HG03196 (cell line): ENCODE measurements around the gene GBGT1.
"Not testable (repeated sequence)": the region's sequence is repeated elsewhere in the genome, so short reads cannot be mapped to it uniquely, and the experiment has no call there.

Source experiments
- ATAC-seq: cut with Tn5 transposase; IDR thresholded peaks from one replicate; pipeline ENCODE4 v1.9.1; 2021; ENCODE audit not compliant: unreplicated experiment

GBGT1 gene

DNA sequence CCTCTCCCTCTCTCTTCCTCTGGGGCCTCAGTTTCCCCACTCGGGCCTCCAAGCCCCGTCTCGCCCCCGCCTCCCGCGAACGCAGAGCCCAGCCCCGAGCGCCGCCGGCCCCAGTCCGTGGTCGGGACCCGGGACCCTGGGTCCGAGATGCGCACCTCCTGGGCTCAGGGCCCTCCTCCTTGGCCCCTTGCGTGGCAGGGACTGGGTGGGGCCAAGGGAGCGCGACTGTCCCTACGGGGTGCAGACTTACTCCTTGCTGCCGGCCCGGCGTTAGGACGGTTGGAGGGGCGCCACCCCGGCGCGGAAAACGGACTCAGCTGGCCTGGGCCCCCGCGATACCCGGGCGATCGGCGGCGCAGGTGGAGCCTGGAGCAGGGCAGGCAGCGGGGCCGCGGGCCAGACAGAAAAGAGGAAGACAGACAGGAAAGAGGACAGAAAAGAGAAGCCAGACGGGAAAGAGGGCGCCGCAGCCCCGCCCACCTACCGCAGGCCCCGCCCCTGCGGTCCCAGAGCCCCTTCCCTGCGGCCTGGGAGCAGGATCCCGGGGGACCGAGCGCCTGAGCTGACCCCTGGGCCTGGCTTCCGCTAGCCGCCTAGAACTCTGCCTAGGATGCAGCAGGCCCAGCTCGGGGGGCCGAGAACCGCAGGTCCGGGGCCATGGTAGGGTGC, at the start of gene GBGT1:
GBGT1 (minus strand) TSS at position 411 of the 669 bp plus-strand sequence. CDS start 1,502 bp downstream, outside the sequence.
- no peak for ATAC-seq

DNA sequence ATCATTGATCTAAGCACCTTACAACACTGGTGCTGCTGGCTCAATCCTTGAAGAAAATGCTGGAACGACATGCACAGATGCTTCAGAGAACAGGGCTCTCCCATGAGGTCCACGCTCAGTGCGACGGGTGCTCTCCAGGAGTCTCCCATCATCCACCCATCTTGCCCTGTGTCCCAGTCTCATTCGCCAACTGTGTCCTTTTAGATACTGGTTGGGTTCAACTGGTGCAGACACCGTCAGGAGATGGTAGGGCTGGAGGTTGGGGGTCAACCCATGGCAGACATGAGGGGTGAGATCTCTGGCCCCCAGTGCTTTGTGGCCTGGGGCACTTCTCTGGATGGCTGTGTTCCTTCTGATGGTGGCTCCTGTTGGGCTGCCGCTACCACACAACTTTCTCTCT, 46.9 kb upstream of the GBGT1 start:
- ATAC-seq = no peak

DNA sequence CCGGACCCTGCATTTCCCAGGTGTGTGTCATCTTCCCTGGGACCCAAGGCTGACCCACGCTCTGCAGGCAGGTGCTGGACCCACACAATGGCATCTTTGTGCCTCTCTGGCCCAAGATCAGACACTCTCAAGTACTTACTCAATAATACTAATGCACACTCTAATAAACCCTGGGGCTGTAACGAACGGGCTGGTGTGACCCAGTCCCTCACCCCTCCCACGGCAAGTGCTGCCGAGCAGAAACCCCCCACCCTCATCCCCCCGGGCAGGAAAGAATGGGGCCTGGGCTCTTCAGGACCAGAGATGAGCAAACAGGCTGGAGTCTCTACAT, 46.5 kb upstream of the GBGT1 start:
- ATAC-seq = no peak

DNA sequence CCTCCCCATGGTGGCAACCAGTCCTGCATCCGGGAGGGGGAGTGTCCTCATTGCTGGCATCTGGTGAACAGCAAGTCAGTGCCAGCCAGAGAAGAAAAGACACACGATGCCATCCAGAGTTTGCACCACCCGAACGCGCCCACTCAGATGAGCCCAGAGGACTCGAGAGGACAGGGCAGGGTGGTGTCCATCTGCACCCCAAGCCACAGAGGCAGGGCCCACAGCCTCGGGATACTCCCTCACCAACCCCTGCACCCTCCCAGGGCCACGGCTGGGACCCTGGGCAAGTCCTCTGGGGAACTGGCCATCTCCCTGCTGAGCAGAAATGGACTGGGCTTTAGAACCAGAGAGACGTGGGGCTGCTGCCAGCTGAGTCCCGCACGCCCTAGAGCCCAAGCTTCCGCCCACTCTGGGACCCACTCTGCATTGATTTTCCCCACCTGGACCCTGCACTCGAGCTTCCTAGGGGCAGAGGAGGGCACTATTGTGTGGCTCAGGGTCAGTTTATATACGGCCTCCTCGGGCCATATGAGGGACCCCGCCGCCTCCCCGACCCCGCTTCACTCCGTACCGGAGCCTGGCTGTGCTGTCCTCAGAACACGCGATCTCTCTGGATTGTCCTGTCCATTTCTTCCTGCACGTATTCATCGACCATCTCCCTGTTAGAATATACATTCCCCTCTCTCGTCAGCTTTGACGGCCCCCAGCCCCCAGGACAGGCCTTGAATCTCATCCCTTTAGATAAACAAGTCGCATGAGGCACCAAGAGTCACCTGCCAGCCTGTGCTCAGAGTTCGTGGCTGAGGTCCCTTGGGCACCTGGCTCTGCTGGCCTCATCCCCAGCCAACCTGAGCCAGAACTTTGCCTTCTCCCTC, 45.9 kb upstream of the GBGT1 start:
- ATAC-seq = not testable (repeated sequence)

DNA sequence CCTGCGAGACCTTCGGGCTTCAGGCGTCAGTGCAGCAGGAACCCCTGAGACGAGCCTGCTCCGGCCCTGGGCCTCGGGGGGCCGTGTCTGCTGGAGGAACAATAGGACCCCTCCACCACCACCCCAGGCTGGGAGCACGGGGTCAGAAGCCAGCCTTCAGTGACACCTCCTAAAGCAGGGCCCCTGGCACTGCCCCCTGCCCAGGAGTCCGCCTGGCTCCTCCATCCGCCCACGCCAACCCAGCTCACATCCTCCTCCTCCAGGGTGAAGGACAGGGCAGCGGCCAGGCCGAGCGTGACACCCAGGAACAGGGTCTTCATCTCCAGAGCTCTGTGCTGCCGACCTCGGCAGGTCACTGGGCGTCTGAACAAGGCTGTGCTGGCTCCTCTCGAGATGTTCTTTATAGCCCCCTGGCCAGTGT, 45.2 kb upstream of the GBGT1 start, which contains the start of gene OBP2B:
OBP2B (minus strand) TSS at position 371 of the 421 bp plus-strand sequence; CDS start at position 320, 51 bp downstream.
- not testable (repeated sequence) for ATAC-seq

DNA sequence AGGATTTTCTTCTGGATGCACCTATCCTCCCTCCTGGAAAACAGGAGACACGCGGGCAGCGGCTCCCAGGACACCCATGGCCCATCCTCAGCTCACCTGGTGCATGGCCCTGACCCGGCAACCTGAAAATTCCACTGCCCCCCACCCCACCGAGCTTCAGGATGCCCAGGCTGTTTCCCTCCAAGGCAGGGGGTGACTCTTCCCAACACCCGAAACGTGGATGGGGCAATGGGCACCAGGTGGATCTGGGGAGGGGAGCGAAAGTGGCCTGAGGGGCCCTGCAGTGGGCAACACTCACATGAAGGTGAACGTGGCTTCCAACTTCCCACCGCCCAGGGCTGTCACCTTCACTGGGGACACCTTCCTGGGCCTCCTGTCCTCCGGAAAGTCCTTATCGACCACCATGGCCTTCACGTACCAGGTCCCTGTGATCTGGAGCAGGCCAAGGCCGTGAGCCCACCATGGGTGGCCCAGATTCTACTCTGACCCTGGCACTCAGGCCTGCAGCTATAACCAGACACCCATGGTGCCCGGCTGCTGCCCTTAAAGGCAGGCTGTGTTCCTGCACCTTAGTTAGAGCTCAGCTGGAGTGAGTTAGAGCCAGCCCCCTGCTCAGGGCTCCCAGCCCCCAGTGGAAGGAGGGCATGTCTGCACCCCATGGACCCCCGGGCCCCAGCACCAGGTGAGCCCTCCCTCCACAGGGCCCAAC, 44.6 kb upstream of the GBGT1 start:
- not testable (repeated sequence) for ATAC-seq

DNA sequence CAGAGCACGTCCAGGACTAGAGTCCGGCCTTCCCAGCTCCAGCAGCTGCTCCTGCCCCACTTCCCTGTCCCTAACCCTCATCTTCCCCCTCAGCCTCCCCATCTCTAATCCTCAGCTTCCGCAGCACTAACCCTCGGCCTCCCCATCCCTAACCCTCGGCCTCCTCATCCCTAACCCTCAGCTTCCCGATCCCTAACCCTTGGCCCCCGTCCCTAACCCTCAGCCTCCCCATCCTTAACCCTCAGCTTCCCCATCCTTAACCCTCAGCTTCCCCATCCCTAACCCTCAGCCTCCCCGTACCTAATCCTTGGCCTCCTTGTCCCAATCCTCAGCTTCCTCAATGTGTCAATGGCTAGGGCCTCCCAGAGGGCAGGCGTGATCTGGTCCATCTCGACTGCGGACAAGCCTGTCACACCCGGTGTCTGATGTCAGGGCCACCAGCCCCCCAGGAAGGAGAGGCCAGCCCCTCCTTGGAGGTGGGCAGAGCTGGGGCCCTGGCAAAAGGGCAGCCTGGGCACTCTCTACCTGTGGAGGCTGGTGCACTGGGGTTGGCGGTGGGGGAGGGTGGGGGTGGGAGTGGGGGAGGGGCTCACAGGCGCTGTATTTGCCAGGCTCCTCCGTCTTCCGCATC, 43.9 kb upstream of the GBGT1 start:
- no peak for ATAC-seq

DNA sequence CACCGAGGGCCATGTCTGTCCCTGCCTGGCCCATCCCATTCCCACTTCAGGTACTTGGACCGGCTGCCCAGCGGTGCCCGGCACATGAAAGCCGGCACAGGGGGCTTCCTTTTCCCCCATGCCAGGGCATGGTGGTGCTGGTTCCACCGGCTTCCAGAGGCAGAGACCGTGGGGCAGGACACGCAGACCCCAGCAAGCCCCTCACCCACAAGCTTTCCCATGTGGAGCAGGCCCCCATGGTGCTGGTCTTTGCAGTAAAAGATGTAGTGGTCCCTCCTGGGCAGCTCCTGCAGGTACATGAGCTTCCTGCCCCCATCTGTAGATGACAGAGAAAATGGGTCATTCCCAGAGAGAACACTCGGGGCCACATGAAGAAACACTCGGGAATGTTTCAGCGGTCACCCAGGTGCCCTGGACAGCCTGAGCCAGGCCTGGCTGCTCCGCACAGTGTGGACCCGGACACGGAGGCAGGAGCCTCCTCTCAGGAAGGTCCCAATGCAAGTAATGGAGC, 43.4 kb upstream of the GBGT1 start:
- no peak for ATAC-seq

DNA sequence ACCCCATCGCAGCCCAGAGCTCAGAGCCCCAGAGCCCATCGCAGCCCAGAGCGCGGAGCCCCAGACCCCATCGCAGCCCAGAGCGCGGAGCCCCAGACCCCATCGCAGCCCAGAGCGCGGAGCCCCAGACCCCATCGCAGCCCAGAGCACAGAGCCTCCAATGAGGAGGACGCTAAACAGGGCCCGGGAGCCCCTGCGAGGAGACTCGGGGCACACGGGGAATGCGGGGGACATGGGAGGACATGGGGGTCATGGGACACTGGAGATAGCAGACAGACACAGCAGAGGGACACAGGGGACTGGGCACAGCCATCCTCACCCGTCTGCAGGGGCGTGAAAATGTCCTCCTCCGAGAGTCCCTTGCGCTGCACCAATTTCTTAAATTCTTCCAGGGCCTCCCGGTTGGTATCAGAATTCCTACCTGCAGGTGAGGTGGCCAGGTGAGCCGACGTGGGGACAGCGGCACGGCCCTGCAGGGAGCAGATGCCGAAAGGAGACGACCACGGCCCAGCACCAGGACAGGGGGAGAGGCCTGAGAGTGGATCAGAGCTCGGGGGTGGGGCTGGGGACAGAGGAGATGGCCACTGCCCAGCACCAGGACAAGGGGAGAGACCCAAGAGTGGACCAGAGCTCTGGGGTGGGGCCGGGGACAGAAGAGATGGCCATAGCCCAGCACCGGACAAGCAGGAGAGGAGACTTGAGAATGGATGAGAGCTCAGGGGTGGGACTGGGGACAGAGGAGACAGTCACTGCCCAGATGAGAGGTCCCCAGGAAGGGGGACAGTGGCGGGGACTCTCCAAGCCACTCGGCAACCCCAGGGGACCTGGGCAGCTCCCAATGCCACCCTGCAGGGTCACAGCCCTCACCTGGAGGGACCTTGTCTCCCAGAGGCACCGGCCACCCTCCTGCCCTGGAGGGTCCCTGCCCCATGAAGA, 42.5 kb upstream of the GBGT1 start:
- ATAC-seq = no peak

DNA sequence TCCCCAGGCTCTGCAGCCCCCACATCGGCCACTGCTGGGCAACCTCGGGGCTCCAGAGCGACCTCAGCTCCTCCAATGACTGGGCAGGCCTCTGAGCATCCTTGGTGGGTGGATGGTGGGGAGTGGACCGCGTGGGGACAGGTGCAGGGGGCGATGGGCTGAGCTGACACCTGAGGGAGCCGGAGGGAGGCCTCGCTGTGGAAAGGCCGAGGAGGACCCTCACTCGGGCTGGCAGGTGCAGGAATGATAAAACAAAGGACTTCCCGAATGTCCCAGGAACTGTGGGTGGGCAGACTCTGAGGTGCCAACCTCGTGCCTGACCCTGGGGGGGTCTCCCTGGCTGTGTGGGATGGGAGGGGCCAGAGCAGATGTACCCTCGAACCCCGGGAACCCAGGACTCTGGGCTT, 41.8 kb upstream of the GBGT1 start:
- not testable (repeated sequence) for ATAC-seq

DNA sequence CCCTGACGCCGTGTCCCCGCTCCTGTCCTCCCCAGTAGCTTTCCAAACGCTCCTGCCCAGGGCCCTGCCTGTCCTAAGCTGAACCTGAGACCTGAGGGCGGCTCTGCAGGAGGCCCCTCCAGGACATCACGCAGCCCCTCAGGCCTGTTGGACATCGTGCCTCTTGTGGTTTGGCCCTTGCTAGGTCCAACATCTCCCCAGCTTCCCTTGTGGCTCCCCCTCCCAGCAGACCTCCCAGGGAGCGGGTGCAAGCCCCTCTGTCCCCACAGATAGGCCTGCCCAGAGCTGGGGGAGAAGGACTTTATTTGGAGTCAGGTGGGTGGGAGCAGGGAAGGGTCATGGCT, 41.3 kb upstream of the GBGT1 start:
- no peak for ATAC-seq

DNA sequence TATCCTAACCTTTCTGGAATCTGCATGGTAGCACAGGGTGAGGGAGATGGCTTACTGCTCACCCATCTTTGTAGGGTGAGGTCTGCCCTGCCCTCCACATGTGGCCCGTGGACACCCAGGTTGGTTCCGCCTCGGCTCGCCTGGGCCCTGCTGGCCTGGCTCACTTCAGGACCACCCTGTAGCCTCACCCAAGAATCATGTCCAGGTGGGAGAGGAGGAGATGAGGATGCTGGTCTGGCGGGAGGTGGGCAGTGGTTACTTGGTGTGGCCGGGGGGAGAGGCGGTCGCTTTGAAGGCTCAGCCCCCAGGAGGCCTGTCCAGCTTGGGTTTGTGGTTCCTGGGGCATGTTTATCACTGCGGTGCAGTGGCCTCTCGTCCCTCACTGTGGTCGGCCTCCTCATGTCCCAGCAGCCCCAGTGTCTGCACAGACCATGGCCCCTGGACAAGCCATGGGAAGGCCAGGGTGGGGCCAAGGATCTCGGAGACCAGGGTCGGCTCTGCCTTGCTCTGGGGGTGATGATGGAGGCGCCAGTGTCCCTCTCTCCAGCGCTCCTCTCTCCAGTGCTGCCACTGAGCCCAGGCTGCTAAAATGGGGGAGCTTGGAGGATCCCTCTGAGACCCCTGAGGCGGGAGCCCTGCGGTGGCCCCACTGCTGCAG, 40.8 kb upstream of the GBGT1 start:
- ATAC-seq = no peak

DNA sequence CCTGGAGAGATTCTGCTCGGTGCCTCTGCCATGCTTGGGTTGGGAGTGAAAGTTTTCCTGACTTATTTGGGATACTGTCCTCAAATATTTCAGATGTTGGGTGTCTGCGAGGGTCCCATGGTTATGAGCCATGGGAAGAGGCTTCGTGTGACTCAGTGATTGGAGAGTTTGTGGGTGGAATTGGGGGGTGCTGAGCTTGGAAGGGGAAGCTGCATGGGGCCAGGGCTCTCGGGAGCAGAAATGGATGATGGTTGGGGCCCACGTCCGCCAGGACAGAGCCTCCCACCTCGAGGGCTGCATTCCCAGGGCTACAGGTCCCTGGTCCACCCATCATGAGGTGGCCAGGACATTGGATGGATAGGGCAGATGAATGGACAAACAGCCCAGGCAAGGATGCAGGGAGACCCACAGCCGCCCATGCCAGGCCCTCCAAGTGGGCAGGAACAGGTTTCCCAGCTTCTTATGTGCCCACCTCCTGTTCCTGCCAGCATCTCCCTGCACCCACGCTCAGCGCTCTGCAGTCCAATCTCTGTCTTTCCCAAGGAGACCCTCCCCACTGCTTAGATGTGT, 39.9 kb upstream of the GBGT1 start:
- ATAC-seq = no peak

DNA sequence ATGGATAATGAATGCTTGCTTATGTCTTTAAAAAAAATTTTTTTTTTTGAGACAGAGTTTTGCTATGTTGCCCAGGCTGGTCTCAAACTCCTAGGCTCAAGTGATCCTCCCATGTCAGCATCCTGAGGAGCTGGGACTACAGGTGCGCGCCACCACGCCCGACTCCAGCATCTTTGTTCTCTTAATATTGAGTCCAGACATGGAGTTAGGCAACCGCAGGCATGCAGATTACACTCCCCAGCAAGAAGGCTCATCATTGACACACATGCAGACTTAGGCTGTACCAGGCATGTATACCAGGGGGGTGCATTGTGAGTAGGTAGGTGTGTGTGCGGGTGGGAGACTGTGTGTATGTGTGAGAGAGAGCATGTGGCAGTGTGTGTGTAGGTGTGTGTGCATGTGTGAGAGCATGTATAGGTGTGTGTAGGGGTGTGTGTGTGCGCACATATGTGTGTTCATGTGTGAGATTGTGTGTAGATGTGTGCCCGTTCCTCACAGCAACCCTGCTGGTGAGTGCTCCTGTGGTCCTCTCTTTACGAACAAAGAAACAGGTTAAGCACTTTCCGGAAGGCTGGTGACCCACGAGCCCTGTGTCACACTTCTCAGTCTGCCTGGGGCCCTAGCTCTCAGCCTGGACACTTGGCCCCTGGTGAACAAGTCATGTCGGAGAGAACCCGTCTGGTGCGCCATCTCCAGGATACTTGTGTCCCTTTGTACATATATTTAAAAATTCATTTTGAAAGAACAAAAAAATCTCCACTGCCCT, 39.2 kb upstream of the GBGT1 start:
- ATAC-seq = no peak

DNA sequence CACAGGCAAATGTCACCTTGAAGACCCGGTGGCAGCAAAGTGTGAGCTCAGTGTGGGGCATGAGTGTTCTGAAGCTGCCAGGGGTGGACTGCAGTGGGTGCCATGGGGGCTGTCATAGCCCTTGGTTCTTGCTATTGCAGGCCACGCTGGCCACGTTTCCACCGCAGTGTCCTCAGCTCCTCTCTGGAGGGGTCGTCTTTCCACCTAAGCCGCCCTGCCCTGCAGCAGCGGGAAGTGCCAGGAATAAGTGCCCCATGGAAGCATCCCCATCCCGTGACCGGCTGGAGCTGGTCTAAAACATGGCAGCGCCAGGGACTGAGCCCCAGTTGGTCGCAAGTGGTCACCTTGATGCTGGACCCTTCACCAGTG, 38.4 kb upstream of the GBGT1 start:
- ATAC-seq = no peak

DNA sequence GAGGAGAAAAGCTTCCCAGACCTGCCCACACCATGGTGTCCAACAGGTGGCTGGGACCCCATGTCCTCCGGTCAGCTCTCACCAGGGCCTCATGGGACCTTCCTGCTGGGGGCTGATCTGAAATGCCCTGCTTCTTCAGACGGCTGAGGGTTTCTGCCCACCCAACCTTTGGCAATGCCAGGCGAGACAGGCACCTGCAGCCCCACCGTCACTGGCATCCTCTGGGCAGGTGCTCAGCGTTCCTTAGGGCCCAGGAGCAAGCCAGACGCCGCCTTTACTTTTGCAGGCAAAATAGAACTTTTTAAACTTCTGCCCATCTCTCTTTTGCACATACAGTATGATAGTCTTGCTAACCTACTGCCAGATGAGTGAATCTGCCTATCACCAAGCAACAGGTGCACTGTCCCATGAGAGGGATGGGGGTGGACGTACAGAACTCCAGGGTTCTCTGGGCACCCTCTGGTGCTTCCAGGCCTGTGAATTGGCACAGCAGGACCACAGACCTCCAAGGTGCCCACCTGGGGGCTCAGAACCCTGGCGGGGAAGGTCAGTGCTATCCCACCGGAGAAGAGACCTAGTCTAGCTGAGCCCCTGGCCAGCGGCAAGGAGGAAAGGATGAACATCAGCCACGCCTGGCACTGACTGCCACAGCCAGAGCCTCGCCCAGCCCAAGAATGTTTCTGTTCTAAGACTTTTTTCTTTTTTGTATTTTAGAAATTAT, 37.9 kb upstream of the GBGT1 start:
- ATAC-seq = no peak

DNA sequence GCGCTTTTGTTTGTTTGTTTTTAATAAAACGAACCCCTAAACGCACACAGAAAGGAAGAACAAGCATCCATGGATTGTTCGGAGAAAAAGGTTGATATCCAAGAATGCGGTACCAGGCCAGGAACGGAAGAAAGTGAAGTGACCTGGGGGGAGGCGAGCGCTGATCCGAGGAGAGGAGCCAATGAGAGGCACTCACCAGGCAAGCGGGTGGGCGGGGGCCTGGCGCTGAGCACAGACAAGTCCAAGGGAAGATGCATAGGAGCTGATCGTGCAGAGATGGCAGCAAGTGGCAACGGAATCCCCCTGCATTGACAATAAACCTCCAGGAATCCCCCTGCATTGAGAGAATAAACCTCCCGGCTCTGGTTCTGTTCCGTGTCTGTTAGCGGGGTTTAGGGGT, 36.9 kb upstream of the GBGT1 start:
- no peak for ATAC-seq
